Measurements from ENCODE around the gene C11orf24.

The C11orf24 gene

DNA sequence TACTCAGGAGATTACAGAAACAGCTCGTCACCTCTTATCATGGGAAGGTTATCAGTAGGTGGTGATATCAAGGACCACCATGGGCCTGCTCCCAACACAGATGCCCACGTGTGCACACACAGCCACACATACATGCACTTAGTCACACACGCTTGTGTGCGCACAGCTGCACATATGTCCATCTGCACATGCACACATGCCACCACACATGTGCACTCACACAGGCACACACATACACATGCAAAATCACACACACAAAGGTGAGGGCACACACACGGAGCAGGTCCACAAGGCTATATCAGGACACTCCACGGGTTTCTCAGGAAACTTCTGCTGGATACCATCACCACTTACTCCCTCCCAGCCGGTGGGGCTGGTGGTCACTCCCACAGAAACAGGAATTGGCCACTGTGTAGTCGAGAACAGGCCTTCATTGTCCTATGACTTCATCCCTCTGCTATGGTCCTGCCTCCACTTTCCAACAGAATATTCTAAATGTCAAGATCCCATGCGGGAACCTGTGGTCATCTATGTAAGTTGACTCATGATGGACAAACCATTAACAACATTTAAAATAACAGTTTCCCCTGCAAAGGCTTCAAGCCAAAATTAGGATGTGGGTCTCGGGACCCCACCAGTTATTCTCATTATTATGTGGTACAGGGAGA is 2.2 kb downstream of the C11orf24 start:
- TF ChIP-seq, protein P1, sequence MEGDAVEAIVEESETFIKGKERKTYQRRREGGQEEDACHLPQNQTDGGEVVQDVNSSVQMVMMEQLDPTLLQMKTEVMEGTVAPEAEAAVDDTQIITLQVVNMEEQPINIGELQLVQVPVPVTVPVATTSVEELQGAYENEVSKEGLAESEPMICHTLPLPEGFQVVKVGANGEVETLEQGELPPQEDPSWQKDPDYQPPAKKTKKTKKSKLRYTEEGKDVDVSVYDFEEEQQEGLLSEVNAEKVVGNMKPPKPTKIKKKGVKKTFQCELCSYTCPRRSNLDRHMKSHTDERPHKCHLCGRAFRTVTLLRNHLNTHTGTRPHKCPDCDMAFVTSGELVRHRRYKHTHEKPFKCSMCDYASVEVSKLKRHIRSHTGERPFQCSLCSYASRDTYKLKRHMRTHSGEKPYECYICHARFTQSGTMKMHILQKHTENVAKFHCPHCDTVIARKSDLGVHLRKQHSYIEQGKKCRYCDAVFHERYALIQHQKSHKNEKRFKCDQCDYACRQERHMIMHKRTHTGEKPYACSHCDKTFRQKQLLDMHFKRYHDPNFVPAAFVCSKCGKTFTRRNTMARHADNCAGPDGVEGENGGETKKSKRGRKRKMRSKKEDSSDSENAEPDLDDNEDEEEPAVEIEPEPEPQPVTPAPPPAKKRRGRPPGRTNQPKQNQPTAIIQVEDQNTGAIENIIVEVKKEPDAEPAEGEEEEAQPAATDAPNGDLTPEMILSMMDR (conservative IDR thresholded peaks at IDR 0.05; ENCODE audit: low read length): no peak
- TF ChIP-seq EZH2phosphoT487 (IDR thresholded peaks at IDR 0.05; ENCODE audit: borderline replicate concordance): no peak
- Histone ChIP-seq H3K9me3 (ENCODE audit: insufficient read depth, low read depth, low read length) (no peaks in the 10 kb centered on the region), H4K20me1 (ENCODE audit: insufficient read depth, low read length, poor library complexity, severe bottlenecking) (no peaks in the 10 kb centered on the region), H3K4me2 (ENCODE audit: low read depth, low read length, poor library complexity, severe bottlenecking) (no peak overlapping the region), H3K4me3 (ENCODE audit: low read length, poor library complexity, severe bottlenecking) (no peak overlapping the region), H3K79me2 (ENCODE audit: insufficient read depth, low read length) (0 out of 2 replicates have a peak, but pooled peaks cover 10% of the 10 kb centered on the region), H3K4me1 (ENCODE audit: insufficient read depth, low read length, poor library complexity, severe bottlenecking) (peaks cover 11% of the 10 kb centered on the region), H3K9ac (ENCODE audit: low read depth, low read length, poor library complexity, severe bottlenecking) (no peak overlapping the region), H3F3A (ENCODE audit: low read depth) (no peaks in the 10 kb centered on the region), H3K27me3 (ENCODE audit: insufficient read depth, low read length, poor library complexity, severe bottlenecking) (no peaks in the 10 kb centered on the region), H2AFZ (ENCODE audit: low read length) (no peak overlapping the region), H3K36me3 (ENCODE audit: insufficient read depth, low read length) (no peaks in the 10 kb centered on the region), H3K9me2 (replicated peaks; ENCODE audit: low read depth, low read length) (no peaks in the 10 kb centered on the region)

DNA sequence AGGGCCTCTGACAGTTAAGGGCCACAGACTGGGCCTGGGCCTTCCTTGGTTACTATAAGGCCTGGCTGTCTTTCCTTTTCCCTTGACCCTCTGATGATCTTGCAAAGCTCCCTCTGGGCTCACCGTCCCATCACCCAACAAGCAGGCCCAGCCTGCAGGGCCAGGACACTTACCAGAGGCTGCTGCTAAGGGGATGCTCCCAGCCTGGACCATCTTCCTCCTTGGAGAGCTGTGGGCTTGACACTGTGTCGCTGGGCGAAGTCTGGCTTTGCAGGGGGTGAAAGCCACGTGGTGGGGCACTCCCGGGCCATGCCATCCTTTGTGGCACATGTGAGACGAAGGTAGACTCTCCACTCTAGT is 3.9 kb downstream of the C11orf24 start:
- no peak overlapping the region for H3K9ac ChIP-seq (ENCODE audit: low read depth, low read length, poor library complexity, severe bottlenecking)
- no peaks in the 10 kb centered on the region for H3F3A ChIP-seq (ENCODE audit: low read depth)
- no peak overlapping the region for H2AFZ ChIP-seq (ENCODE audit: low read length)
- peaks cover 6% of the 10 kb centered on the region for H3K4me1 ChIP-seq (ENCODE audit: insufficient read depth, low read length, poor library complexity, severe bottlenecking)
- no peaks in the 10 kb centered on the region for H3K9me3 ChIP-seq (ENCODE audit: insufficient read depth, low read depth, low read length)
- H3K79me2 ChIP-seq (ENCODE audit: insufficient read depth, low read length): 0 out of 2 replicates have a peak, but pooled peaks cover 8% of the 10 kb centered on the region
- H3K36me3 ChIP-seq (ENCODE audit: insufficient read depth, low read length): no peaks in the 10 kb centered on the region
- H3K4me3 ChIP-seq (ENCODE audit: low read length, poor library complexity, severe bottlenecking): no peak overlapping the region
- no peaks in the 10 kb centered on the region for H3K9me2 ChIP-seq (replicated peaks; ENCODE audit: low read depth, low read length)
- no peak overlapping the region for H3K4me2 ChIP-seq (ENCODE audit: low read depth, low read length, poor library complexity, severe bottlenecking)
- no peaks in the 10 kb centered on the region for H3K27me3 ChIP-seq (ENCODE audit: insufficient read depth, low read length, poor library complexity, severe bottlenecking)
- TF ChIP-seq, protein P1 (conservative IDR thresholded peaks at IDR 0.05; ENCODE audit: low read length): no peak
- H4K20me1 ChIP-seq (ENCODE audit: insufficient read depth, low read length, poor library complexity, severe bottlenecking): no peaks in the 10 kb centered on the region

DNA sequence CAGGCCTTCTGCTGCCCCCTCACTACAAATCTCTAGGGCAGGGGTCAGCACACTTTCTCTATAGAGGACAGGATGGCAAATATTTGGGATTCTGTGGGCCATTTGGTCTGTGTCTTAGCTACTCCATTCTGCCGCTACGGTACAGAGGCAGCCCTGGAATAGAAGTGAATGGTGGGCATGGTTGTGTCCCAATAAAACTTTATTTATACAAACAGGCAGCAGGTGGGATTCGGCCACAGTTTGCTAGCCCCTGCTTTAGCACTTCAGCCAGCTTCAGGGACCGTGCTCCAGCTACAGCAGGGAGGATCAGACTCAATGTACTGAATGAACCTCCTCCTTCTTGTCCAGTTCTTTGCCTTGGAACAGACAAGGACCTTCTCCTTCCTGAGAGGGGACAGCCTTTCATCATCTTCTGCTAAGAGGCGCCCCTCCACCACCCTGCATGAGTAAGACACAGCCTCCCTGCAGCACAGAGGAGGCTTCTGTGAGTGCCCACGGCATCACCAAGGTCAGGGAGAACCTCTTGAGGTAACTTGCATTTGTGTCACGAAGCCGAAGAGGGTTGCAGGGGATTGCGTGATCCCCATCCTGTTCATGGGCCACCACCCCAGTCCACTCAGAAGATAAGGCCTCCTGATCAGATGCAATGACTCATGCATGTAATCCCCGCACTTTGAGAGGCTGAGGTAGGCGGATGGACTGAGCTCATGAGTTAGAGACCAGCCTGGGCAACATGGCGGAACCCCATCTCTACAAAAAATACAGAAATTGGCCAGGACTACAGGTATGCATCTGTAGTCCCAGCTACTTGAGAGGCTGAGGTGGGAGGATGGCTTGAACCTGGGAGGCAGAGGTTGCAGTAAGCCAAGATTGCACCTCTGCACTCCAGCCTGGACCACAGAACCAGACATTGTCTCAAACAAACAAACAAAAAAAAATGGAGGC is 4.6 kb downstream of the C11orf24 start:
- 0 out of 2 replicates have a peak, but pooled peaks cover 7% of the 10 kb centered on the region for H3K79me2 ChIP-seq (ENCODE audit: insufficient read depth, low read length)

More for the DNA sequence above, 4.6 kb downstream of the C11orf24 start:
- H3K27me3 ChIP-seq (ENCODE audit: insufficient read depth, low read length, poor library complexity, severe bottlenecking): no peaks in the 10 kb centered on the region
- H3K36me3 ChIP-seq (ENCODE audit: insufficient read depth, low read length): no peaks in the 10 kb centered on the region
- H3F3A ChIP-seq (ENCODE audit: low read depth): no peaks in the 10 kb centered on the region
- TF ChIP-seq, protein P1 (conservative IDR thresholded peaks at IDR 0.05; ENCODE audit: low read length): no peak
- no peak for TF ChIP-seq EZH2phosphoT487 (IDR thresholded peaks at IDR 0.05; ENCODE audit: borderline replicate concordance)
- H4K20me1 ChIP-seq (ENCODE audit: insufficient read depth, low read length, poor library complexity, severe bottlenecking): no peaks in the 10 kb centered on the region
- no peaks in the 10 kb centered on the region for H3K9me3 ChIP-seq (ENCODE audit: insufficient read depth, low read depth, low read length)
- no peak overlapping the region for H2AFZ ChIP-seq (ENCODE audit: low read length)
- no peak overlapping the region for H3K4me2 ChIP-seq (ENCODE audit: low read depth, low read length, poor library complexity, severe bottlenecking)
- H3K4me3 ChIP-seq (ENCODE audit: low read length, poor library complexity, severe bottlenecking): no peak overlapping the region
- no peak overlapping the region for H3K9ac ChIP-seq (ENCODE audit: low read depth, low read length, poor library complexity, severe bottlenecking)
- H3K4me1 ChIP-seq (ENCODE audit: insufficient read depth, low read length, poor library complexity, severe bottlenecking): peaks cover 5% of the 10 kb centered on the region
- no peaks in the 10 kb centered on the region for H3K9me2 ChIP-seq (replicated peaks; ENCODE audit: low read depth, low read length)

All from Loucy (cell line).